ACHN (cell line): Measurements from ENCODE around the gene CYP46A1.

Source experiments
- DNase-seq: peaks from one replicate; pipeline ENCODE4 v3.0.0-alpha.2; 2015
- in situ Hi-C: cut with HindIII; loops from 2 replicates; pipeline ENCODE4 v1.10.0; 2017; ENCODE audit warnings: low sequenced_read_pairs, low pct_ligation_motif_present, low pct_unique_long_range_greater_than_20kb

The CYP46A1 gene

GRCh38 chr14:99670361-99671234 is 13.5 kb upstream of the CYP46A1 start:
- in situ Hi-C loops, result no loop called here

GRCh38 chr14:99671235-99672224 is 12.6 kb upstream of the CYP46A1 start:
- in situ Hi-C loops, result no loop called here

More at GRCh38 chr14:99670361-99671234, 13.5 kb upstream of the CYP46A1 start:
- no peak for DNase-seq

GRCh38 chr14:99672506-99673304 is 11.4 kb upstream of the CYP46A1 start:
- no peak for DNase-seq
- in situ Hi-C loops, result no loop called here

More at GRCh38 chr14:99671235-99672224, 12.6 kb upstream of the CYP46A1 start:
- DNase-seq, result no peak

- in situ Hi-C loops, result no loop called here
- no peak for DNase-seq
Measured at GRCh38 chr14:99673305-99674063, 10.6 kb upstream of the CYP46A1 start.

GRCh38 chr14:99674064-99674650 is 9.9 kb upstream of the CYP46A1 start:
- in situ Hi-C loops, result no loop called here
- DNase-seq, result no peak

- in situ Hi-C loops, result no loop called here
- DNase-seq, result no peak
Measured at GRCh38 chr14:99674776-99675381, 9.2 kb upstream of the CYP46A1 start.

GRCh38 chr14:99675382-99675835 is 8.7 kb upstream of the CYP46A1 start:
- in situ Hi-C loops, result no loop called here
- no peak for DNase-seq

GRCh38 chr14:99675951-99676350 is 8.1 kb upstream of the CYP46A1 start:
- in situ Hi-C loops, result no loop called here
- no peak for DNase-seq

- no peak for DNase-seq
- in situ Hi-C loops, result no loop called here
Measured at GRCh38 chr14:99676657-99677056, 7.4 kb upstream of the CYP46A1 start.

GRCh38 chr14:99677231-99678140 is 6.6 kb upstream of the CYP46A1 start:
- in situ Hi-C loops, result no loop called here
- no peak for DNase-seq

GRCh38 chr14:99678198-99678597 is 5.9 kb upstream of the CYP46A1 start:
- DNase-seq, result no peak
- in situ Hi-C loops, result no loop called here

GRCh38 chr14:99679111-99679510 is 5.0 kb upstream of the CYP46A1 start:
- no peak for DNase-seq
- in situ Hi-C loops, result no loop called here

- in situ Hi-C loops, result no loop called here
- no peak for DNase-seq
Measured at GRCh38 chr14:99679543-99679942, 4.6 kb upstream of the CYP46A1 start.

GRCh38 chr14:99679996-99680395 is 4.1 kb upstream of the CYP46A1 start:
- DNase-seq, result no peak
- in situ Hi-C loops, result no loop called here

- DNase-seq, result no peak
- in situ Hi-C loops, result no loop called here
Measured at GRCh38 chr14:99681101-99681831, 2.8 kb upstream of the CYP46A1 start.

- in situ Hi-C loops, result no loop called here
- DNase-seq, result no peak
Measured at GRCh38 chr14:99681832-99682148, 2.3 kb upstream of the CYP46A1 start.
